Psoas muscle (tissue), 8 donors: ENCODE measurements around the gene HEATR1. TPM values are rescaled to one million over a fixed set of nuclear protein-coding genes. Genes with fewer than 3 reads are reported as not detected.

Experiments used
- ATAC-seq, 4 donors: fragments of 200-7000 bp; cut with Tn5 transposase; one replicate each; pipeline ENCODE4 v1.9.1; 2020; ENCODE audit warnings: moderate library complexity in 3 of 4, mild to moderate bottlenecking in 2 of 4
- DNase-seq, 2 donors: peaks; one replicate each; pipeline ENCODE4 v3.0.0-alpha.2; 2020
- H3K27ac ChIP-seq: fragments of 200-600 bp; one replicate; pipeline ENCODE4 v1.8.0; 2022
- H3K27me3 ChIP-seq, 3 donors: fragments of 200-600 bp in 1 of 3; one replicate each; pipeline versions ENCODE4 v1.6.1 to v1.8.0; 2013 to 2022; ENCODE audit warnings: low read length in 2 of 3, mild to moderate bottlenecking in 2 of 3, moderate library complexity in 1 of 3; ENCODE audit not compliant: insufficient read depth in 3 of 3
- H3K36me3 ChIP-seq, 2 donors: fragments of 200-600 bp in 1 of 2; one replicate each; pipeline versions ENCODE4 v1.6.1 to v1.8.0; 2013 to 2022; ENCODE audit warnings: low read depth in 1 of 2, mild to moderate bottlenecking in 1 of 2, moderate library complexity in 1 of 2; ENCODE audit not compliant: insufficient read depth in 1 of 2
- H3K4me1 ChIP-seq: fragments of 200-600 bp; one replicate; pipeline ENCODE4 v1.8.0; 2022
- H3K4me3 ChIP-seq: fragments of 200-600 bp; one replicate; pipeline ENCODE4 v1.8.0; 2022; ENCODE audit warnings: mild to moderate bottlenecking
- H3K9me3 ChIP-seq: fragments of 200-600 bp; one replicate; pipeline ENCODE4 v1.8.0; 2022
- CTCF ChIP-seq: fragments of 200-600 bp; IDR thresholded peaks from one replicate; pipeline ENCODE4 v1.8.0; 2022; ENCODE audit warnings: antibody characterized with exemption
- WGBS, 3 donors: extraction: QIAGEN DNeasy Blood & Tissue Kit; methylation state at CpG; one replicate each; pipeline versions ENCODE4 v1.1.6 to v1.1.7; 2013; 5-methylcytosine and 5-hydroxymethylcytosine counted together
- intact Hi-C, 2 donors: fragments of 100-400 bp; cut with DNase I; formaldehyde crosslinking; loops; one replicate each; pipeline versions ENCODE4 v1.11.0 to v1.14.2; 2022
- polyA plus RNA-seq, 3 donors: library from polyadenylated mRNA; stranded (reverse); fragments of 200-250 nt; gene quantifications; one replicate each; pipeline ENCODE4 v1.2.3, GENCODE V29; 2013
- total RNA-seq, 4 donors: library from RNA; stranded (reverse); fragmentation: NEBNext Ultra II Directional in 2 of 4; extraction: Animal tissue kit (Norgen Biotek cat#: 25700) in 2 of 4; gene quantifications; one replicate each; pipeline versions ENCODE4 v1.2.1 to v1.2.4, GENCODE V29; 2021 to 2023
- donor health status: healthy with polysubstance abuse.
- donor health status: DM: no; HTN: no; CAD: no; lungs with moderate emphysema.
- donor health status: Bipolar disorder and iron deficiency.
- donor health status: healthy.
- donor health status: DM: yes; HTN: yes; CAD: no.
- donor health status: DM: no; HTN: no; CAD: no.
- donor health status: DM: no; HTN: no; CAD: no.
- donor health status: DM: yes; HTN: yes; CAD: no.

HEATR1 gene
- total and polyA plus RNA-seq, 7 donors: 4.5 to 23.9 (median 14.2) TPM

- TF ChIP-seq CTCF: no peak
- WGBS, 3 donors: 56 to 62% (median 60%) methylated on average over 8 of the region's 8 CpGs
- H3K27ac ChIP-seq: no peak overlapping the region
Observed at GRCh38 chr1:236516929-236517704, 87.2 kb downstream of the HEATR1 start.

GRCh38 chr1:236515443-236515958, 88.8 kb downstream of the HEATR1 start:
- ATAC-seq (no peak), DNase-seq (no peak)
- TF ChIP-seq CTCF: no peak
- no peaks in the 10 kb centered on the region for H3K9me3 ChIP-seq
- no peak overlapping the region for H3K4me3 ChIP-seq
- no peaks in the 10 kb centered on the region for H3K4me1 ChIP-seq
- 46 to 52% (median 52%) methylated on average over 4 of the region's 4 CpGs for WGBS, 3 donors
- no peak overlapping the region for H3K27ac ChIP-seq
- intact Hi-C loops: no loop called here
- no peaks in the 10 kb centered on the region for H3K36me3 ChIP-seq
- H3K27me3 ChIP-seq: no peaks in the 10 kb centered on the region

More at GRCh38 chr1:236516929-236517704, 87.2 kb downstream of the HEATR1 start:
- ATAC-seq: no peak
- no peaks in the 10 kb centered on the region for H3K27me3 ChIP-seq
- DNase-seq: no peak
- H3K4me3 ChIP-seq: no peak overlapping the region
- intact Hi-C loops: no loop called here
- no peaks in the 10 kb centered on the region for H3K36me3 ChIP-seq
- no peaks in the 10 kb centered on the region for H3K9me3 ChIP-seq
- H3K4me1 ChIP-seq: no peaks in the 10 kb centered on the region

- Histone ChIP-seq H3K4me3 (no peak overlapping the region), H3K4me1 (no peaks in the 10 kb centered on the region), H3K9me3 (no peaks in the 10 kb centered on the region), H3K27ac (no peak overlapping the region), H3K36me3 (no peaks in the 10 kb centered on the region), H3K27me3 (no peaks in the 10 kb centered on the region)
- 63 to 73% (median 70%) methylated on average over 4 of the region's 4 CpGs for WGBS, 3 donors
- no peak for TF ChIP-seq CTCF
- ATAC-seq (no peak), DNase-seq (no peak)
- intact Hi-C loops: no loop called here
Observed at GRCh38 chr1:236514703-236515442, 89.4 kb downstream of the HEATR1 start.

GRCh38 chr1:236511735-236512418, 92.4 kb downstream of the HEATR1 start:
- 90 to 95% (median 92%) methylated on average over 11 of the region's 11 CpGs for WGBS, 3 donors
- H3K27ac ChIP-seq: no peak overlapping the region
- H3K9me3 ChIP-seq: no peaks in the 10 kb centered on the region
- intact Hi-C loops: no loop called here
- DNase-seq (no peak), ATAC-seq (no peak)
- no peaks in the 10 kb centered on the region for H3K4me1 ChIP-seq
- H3K4me3 ChIP-seq: no peak overlapping the region
- no peaks in the 10 kb centered on the region for H3K36me3 ChIP-seq
- TF ChIP-seq CTCF: no peak
- H3K27me3 ChIP-seq: no peaks in the 10 kb centered on the region
